GM18861 (cell line): ENCODE measurements around the gene NCKAP5.

ENCODE experiments used
- ATAC-seq: cut with Tn5 transposase; IDR thresholded peaks from one replicate; pipeline ENCODE4 v1.9.1; 2021; ENCODE audit not compliant: unreplicated experiment

NCKAP5 gene

DNA sequence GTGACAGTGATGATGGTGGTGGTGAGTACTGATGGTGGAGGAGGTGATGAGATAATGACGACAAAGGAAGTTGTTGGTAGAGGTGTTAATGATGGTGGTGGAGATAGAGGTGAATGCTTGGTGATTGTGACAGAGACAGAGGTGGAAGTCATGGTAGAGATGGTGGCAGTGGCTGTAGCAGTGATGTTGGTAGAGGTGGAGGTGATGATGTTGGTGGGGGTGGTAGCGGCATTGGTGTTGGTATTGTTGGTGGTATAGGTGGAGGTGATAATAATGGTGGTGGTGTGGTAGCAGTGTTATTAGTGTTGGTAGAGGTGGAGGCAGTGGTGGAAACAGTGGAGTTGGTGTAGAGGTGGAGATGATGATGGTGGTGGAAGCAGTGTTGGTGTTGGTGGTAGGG is 934.6 kb downstream of the NCKAP5 start:
- no peak for ATAC-seq

DNA sequence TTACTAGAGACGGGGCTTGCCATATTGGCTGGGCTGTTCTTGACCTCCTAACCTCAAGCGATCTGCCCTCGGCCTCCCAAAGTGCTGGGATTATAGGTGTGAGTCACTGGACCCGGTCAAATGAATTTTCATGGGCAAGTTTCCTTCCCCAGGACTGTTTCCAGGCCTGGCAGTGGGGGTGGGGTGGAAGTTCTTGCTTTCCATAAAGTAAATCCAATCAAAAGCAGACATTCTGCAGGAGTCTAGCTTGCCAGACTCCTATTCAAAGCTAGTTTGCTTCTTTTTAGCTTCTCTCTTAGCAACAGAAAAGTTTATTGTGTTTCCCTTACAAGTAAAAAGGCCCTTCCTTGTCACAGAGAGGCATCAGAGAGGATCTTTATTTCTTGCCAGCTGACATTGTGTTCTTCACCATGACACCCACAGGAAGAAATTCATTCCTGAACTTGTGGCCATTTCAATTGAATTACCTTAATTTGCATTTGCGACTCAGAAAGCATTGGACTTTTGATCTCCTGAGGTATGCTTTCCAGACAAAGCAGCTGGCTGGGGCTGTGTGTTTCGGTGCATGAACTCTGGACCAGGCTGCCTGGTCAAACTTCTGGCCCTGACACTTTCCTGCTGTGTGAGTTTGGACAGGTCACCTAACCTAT is 936.1 kb downstream of the NCKAP5 start:
- ATAC-seq = no peak

DNA sequence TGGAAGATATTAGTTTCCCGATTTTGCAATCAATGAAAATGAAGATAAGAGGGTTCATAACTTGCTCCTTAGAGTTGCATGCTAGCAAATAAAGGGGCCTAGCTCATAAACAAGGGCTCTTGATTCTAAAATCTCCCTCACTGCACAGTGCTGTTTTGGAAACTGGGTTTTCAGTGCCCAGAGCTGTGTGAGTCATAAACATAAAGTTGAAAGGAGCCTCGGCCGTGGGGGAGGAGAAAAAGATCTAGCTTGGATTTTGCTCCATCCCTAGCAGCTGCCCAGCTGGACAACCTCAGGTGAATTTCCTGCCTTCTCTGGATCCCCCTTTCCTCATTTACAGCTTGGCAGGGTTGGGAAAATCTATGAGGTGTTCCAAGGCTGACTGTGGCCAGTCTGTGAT is 940.7 kb downstream of the NCKAP5 start:
- ATAC-seq = no peak

DNA sequence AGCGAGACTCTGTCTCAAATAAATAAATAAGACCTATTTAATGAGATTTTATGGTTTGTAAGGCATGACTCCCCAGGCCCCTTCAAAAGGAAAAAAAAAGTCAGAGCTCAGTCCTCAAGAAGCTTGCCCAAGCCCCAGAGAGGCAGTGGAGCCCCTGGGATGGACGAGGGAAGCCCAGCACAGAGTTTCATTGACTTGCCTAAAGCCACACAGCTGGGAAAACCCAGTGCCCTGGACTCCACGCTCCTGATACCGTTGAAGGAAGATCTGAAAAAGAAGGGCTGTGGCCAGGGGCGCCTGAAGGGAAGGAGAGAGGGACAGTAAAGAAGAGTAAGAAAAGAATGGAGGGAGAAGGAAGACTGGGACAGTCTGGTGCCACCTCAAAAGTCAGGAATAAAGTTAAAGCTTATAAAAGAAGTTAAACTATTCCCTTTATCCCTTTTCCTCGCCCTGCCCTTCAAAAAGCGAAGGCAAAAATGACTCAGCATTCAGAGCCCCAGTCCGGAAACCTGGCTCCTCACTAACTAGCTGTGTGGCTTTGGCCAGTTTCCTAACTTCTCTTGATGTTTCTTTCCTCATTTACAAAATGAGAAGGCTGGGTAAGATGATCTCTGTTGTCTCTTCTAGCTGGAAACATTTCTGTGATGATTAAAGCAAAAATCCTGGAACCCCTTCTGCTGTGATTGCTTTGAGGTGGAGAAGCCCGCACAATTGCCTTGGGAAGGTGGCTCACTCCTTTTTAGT is 945.0 kb downstream of the NCKAP5 start:
- ATAC-seq = no peak
